SK-N-SH treated with all-trans-retinoic acid at 6 μM for 48 hours (cell line): ENCODE results near the gene CSNK2A1.

Source experiments
- ATAC-seq: fragments of 200-7000 bp; cut with Tn5 transposase; 3 replicates; pipeline ENCODE4 v1.9.1; 2020; ENCODE audit warnings: mild to moderate bottlenecking, moderate library complexity
- ARNTL ChIP-seq: fragments of 450-650 bp; formaldehyde crosslinking; IDR thresholded peaks from 2 replicates; pipeline ENCODE4 v1.5.0; 2020; ENCODE audit warnings: low read depth, mild to moderate bottlenecking, moderate library complexity, borderline replicate concordance
- BACH2 ChIP-seq: fragments of 250-450 bp; sonication (Bioruptor Pico); IDR thresholded peaks from 2 replicates; pipeline ENCODE4 v1.9.0; 2021; ENCODE audit warnings: mild to moderate bottlenecking, borderline replicate concordance
- CSDC2 ChIP-seq: fragments of 250-450 bp; sonication (Bioruptor Pico); IDR thresholded peaks from 2 replicates; pipeline ENCODE4 v1.5.0; 2020; ENCODE audit warnings: mild to moderate bottlenecking, moderate library complexity
- ESRRG ChIP-seq: fragments of 250-450 bp; sonication (Bioruptor Pico); IDR thresholded peaks from 2 replicates; pipeline ENCODE4 v1.6.1; 2021; ENCODE audit warnings: mild to moderate bottlenecking
- ISL1 ChIP-seq: fragments of 250-450 bp; sonication (Bioruptor Pico); IDR thresholded peaks from 2 replicates; pipeline ENCODE4 v2.1.2; 2022; ENCODE audit warnings: mild to moderate bottlenecking, moderate library complexity
- OSR1 ChIP-seq: fragments of 250-450 bp; sonication (Bioruptor Pico); IDR thresholded peaks from 2 replicates; pipeline ENCODE4 v1.8.0; 2022; ENCODE audit warnings: moderate library complexity, mild to moderate bottlenecking, inconsistent platforms
- PPARA ChIP-seq: fragments of 250-450 bp; sonication (Bioruptor Pico); IDR thresholded peaks from 2 replicates; pipeline ENCODE4 v1.5.0; 2020; ENCODE audit warnings: mild to moderate bottlenecking, borderline replicate concordance
- RARB ChIP-seq: fragments of 250-450 bp; sonication (Bioruptor Pico); IDR thresholded peaks from 2 replicates; pipeline ENCODE4 v1.8.0; 2021; ENCODE audit warnings: mild to moderate bottlenecking, moderate library complexity
- SNAI2 ChIP-seq: fragments of 250-450 bp; sonication (Bioruptor Pico); IDR thresholded peaks from 2 replicates; pipeline ENCODE4 v1.5.0; 2020; ENCODE audit warnings: mild to moderate bottlenecking, moderate library complexity
- TCF4 ChIP-seq: fragments of 250-450 bp; sonication (Bioruptor Pico); IDR thresholded peaks from 2 replicates; pipeline ENCODE4 v1.8.0; 2021; ENCODE audit warnings: mild to moderate bottlenecking, moderate library complexity, borderline replicate concordance
- TOX ChIP-seq: fragments of 250-450 bp; sonication (Bioruptor Pico); IDR thresholded peaks from 2 replicates; pipeline ENCODE4 v1.8.0; 2021; ENCODE audit warnings: mild to moderate bottlenecking, moderate library complexity, borderline replicate concordance
- ZC3H10 ChIP-seq: fragments of 250-450 bp; sonication (Bioruptor Pico); IDR thresholded peaks from 2 replicates; pipeline ENCODE4 v1.5.1; 2021; ENCODE audit warnings: mild to moderate bottlenecking, moderate library complexity
- ZFP3 ChIP-seq: fragments of 250-450 bp; sonication (Bioruptor Pico); IDR thresholded peaks from 2 replicates; pipeline ENCODE4 v1.5.0; 2020; ENCODE audit warnings: mild to moderate bottlenecking, moderate library complexity
- ZNF565 ChIP-seq: fragments of 450-650 bp; formaldehyde crosslinking; conservative IDR thresholded peaks from 2 replicates; pipeline ENCODE4 v1.5.0; 2020; ENCODE audit warnings: low read depth, mild to moderate bottlenecking, moderate library complexity
- ZNF70 ChIP-seq: fragments of 450-650 bp; formaldehyde crosslinking; IDR thresholded peaks from 2 replicates; pipeline ENCODE4 v1.5.0; 2020; ENCODE audit warnings: mild to moderate bottlenecking, moderate library complexity
- ZNF8 ChIP-seq: fragments of 450-650 bp; formaldehyde crosslinking; IDR thresholded peaks from 2 replicates; pipeline ENCODE4 v1.5.0; 2020; ENCODE audit warnings: mild to moderate bottlenecking, moderate library complexity
- TF ChIP-seq, protein P1 (sequence below): fragments of 250-450 bp; sonication (Bioruptor Pico); IDR thresholded peaks from 2 replicates; pipeline ENCODE4 v1.8.0; 2020; ENCODE audit warnings: mild to moderate bottlenecking, moderate library complexity, borderline replicate concordance
- TF ChIP-seq, protein P2 (sequence below): fragments of 250-450 bp; sonication (Bioruptor Pico); IDR thresholded peaks from 2 replicates; pipeline ENCODE4 v1.5.1; 2020; ENCODE audit warnings: low read depth, mild to moderate bottlenecking, moderate library complexity
- TF ChIP-seq, protein P3 (sequence below): fragments of 250-450 bp; sonication (Bioruptor Pico); IDR thresholded peaks from 2 replicates; pipeline ENCODE4 v1.8.0; 2021; ENCODE audit warnings: low read depth, mild to moderate bottlenecking, moderate library complexity, borderline replicate concordance
- TF ChIP-seq, protein P4 (sequence below): fragments of 250-450 bp; sonication (Bioruptor Pico); IDR thresholded peaks from 2 replicates; pipeline ENCODE4 v1.5.1; 2021; ENCODE audit warnings: mild to moderate bottlenecking, moderate library complexity

The CSNK2A1 gene

DNA sequence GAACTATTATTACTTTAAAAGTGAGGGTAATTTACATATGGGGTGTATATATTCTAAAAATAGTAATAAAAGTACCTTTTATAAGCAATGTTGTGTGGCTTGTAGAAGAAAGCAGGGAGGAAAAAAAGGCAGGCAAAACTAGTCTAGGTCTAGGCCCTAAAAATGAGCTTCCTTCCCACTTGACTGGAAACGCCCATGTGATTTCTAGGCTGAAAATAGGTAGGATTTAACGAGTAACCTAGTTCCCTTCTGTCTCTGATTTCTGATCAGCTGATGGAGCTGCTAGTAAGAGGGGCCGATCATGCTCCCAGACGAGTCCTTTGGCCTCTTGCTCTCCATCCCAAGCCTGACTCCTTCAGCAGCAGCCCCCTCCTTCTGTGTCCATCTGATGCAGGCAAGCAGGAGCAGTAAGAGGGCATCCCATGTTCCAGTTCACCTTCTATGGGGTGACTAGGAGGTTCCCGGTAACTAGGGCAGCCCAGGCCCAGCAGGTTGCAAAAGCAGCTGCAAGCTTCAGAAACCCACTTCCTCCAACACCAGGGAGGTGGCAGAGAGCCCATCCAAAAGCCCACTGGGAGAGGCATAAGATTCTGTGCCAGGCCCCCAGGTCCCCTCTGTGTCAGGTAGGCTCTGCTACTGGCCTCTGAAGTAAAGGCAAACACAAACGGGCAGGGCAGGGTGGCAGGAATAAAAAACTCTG lies 105.7 kb downstream of the CSNK2A1 start (continued):
- TF ChIP-seq, protein P1, sequence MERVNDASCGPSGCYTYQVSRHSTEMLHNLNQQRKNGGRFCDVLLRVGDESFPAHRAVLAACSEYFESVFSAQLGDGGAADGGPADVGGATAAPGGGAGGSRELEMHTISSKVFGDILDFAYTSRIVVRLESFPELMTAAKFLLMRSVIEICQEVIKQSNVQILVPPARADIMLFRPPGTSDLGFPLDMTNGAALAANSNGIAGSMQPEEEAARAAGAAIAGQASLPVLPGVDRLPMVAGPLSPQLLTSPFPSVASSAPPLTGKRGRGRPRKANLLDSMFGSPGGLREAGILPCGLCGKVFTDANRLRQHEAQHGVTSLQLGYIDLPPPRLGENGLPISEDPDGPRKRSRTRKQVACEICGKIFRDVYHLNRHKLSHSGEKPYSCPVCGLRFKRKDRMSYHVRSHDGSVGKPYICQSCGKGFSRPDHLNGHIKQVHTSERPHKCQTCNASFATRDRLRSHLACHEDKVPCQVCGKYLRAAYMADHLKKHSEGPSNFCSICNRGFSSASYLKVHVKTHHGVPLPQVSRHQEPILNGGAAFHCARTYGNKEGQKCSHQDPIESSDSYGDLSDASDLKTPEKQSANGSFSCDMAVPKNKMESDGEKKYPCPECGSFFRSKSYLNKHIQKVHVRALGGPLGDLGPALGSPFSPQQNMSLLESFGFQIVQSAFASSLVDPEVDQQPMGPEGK (CRISPR knock-in tag), result no peak
- no peak for TF ChIP-seq ZFP3
- TF ChIP-seq PPARA (CRISPR knock-in tag), result no peak
- no peak for TF ChIP-seq OSR1 (CRISPR knock-in tag)
- TF ChIP-seq, protein P2, sequence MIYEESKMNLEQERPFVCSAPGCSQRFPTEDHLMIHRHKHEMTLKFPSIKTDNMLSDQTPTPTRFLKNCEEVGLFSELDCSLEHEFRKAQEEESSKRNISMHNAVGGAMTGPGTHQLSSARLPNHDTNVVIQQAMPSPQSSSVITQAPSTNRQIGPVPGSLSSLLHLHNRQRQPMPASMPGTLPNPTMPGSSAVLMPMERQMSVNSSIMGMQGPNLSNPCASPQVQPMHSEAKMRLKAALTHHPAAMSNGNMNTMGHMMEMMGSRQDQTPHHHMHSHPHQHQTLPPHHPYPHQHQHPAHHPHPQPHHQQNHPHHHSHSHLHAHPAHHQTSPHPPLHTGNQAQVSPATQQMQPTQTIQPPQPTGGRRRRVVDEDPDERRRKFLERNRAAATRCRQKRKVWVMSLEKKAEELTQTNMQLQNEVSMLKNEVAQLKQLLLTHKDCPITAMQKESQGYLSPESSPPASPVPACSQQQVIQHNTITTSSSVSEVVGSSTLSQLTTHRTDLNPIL (CRISPR knock-in tag), result no peak
- TF ChIP-seq CSDC2 (CRISPR knock-in tag), result no peak
- TF ChIP-seq ZNF70 (CRISPR knock-in tag), result no peak

DNA sequence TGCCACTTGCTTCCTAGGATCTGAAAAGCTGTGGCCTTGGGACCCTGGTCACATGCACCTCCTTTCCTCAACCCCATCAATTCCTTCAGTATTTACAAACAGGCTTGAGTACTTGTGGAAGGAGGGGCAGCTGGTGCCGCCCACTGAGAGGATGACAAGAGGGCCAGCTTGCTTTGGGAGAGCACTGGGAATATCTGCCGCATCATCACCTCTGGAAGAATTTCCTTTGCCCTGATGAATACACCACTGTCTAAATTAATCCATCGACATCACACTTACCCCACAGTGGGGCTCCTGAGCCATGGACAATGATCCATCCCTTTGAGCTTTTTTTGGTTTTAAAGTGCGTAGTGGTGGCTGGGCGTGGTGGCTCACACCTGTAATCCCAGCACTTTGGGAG lies 107.1 kb downstream of the CSNK2A1 start:
- TF ChIP-seq ZNF70 (CRISPR knock-in tag), result no peak
- no peak for ATAC-seq

- no peak for TF ChIP-seq ZFP3
- TF ChIP-seq, protein P3, sequence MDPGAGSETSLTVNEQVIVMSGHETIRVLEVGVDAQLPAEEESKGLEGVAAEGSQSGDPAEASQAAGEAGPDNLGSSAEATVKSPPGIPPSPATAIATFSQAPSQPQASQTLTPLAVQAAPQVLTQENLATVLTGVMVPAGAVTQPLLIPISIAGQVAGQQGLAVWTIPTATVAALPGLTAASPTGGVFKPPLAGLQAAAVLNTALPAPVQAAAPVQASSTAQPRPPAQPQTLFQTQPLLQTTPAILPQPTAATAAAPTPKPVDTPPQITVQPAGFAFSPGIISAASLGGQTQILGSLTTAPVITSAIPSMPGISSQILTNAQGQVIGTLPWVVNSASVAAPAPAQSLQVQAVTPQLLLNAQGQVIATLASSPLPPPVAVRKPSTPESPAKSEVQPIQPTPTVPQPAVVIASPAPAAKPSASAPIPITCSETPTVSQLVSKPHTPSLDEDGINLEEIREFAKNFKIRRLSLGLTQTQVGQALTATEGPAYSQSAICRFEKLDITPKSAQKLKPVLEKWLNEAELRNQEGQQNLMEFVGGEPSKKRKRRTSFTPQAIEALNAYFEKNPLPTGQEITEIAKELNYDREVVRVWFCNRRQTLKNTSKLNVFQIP (CRISPR knock-in tag), result no peak
- no peak for TF ChIP-seq ESRRG (CRISPR knock-in tag)
- no peak for TF ChIP-seq ARNTL (CRISPR knock-in tag)
- TF ChIP-seq, protein P1 (CRISPR knock-in tag), result no peak
- TF ChIP-seq ZC3H10 (CRISPR knock-in tag), result no peak
- no peak for TF ChIP-seq SNAI2 (CRISPR knock-in tag)
- no peak for TF ChIP-seq BACH2 (CRISPR knock-in tag)
- TF ChIP-seq CSDC2 (CRISPR knock-in tag), result no peak
- ATAC-seq, result no peak
Measured at GRCh38 chr20:435558-435957, 108.0 kb downstream of the CSNK2A1 start.

DNA sequence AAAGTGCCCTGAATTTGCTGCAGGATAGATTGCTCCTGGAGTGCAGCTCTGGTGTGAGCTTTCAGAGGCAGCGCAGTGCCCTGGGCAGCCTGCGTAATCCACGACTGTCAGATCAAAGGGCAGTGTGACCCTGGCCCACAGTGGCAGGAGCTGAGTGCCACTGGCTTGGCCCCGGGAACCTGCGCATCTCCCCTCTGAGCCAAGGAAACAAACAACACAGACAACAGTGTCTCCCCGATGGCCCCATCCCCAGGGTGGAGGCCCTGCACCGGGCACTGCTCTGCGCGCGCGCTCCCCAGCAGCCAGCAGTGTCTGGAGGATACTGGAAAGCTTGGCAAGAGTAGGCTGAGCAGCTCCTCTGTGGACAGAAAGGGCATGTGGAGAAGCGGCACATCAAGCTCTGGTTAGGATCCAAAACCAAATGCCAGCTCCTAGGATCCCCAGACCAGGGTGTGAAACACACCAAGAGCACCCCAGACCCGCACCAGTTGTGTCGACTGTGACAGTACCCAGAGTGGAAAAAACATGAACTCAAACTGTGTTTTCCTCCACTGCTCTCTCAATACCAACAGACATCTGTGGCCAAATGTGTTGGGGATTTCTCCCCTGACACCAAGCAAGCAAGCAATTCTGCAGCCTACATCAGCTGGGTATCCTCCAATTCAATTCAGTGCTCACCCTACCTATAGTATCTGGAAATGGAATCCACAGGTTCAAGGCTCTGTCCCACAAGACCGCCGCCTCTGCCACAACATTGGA lies 108.8 kb downstream of the CSNK2A1 start:
- TF ChIP-seq TOX (no peak), BACH2 (CRISPR knock-in tag) (no peak), ZNF70 (CRISPR knock-in tag) (no peak), ISL1 (CRISPR knock-in tag) (no peak), ZNF8 (no peak), RARB (no peak), CSDC2 (CRISPR knock-in tag) (no peak), PPARA (CRISPR knock-in tag) (no peak), TCF4 (CRISPR knock-in tag) (no peak), ZNF565 (CRISPR knock-in tag) (no peak), SNAI2 (CRISPR knock-in tag) (no peak)
- TF ChIP-seq, protein P4, sequence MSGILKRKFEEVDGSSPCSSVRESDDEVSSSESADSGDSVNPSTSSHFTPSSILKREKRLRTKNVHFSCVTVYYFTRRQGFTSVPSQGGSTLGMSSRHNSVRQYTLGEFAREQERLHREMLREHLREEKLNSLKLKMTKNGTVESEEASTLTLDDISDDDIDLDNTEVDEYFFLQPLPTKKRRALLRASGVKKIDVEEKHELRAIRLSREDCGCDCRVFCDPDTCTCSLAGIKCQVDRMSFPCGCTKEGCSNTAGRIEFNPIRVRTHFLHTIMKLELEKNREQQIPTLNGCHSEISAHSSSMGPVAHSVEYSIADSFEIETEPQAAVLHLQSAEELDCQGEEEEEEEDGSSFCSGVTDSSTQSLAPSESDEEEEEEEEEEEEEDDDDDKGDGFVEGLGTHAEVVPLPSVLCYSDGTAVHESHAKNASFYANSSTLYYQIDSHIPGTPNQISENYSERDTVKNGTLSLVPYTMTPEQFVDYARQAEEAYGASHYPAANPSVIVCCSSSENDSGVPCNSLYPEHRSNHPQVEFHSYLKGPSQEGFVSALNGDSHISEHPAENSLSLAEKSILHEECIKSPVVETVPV (CRISPR knock-in tag), result no peak
- TF ChIP-seq, all 23 proteins: peak for 0
- ATAC-seq, result no peak
